ENCODE measurements around the gene ABCC9.

Gene ABCC9

DNA sequence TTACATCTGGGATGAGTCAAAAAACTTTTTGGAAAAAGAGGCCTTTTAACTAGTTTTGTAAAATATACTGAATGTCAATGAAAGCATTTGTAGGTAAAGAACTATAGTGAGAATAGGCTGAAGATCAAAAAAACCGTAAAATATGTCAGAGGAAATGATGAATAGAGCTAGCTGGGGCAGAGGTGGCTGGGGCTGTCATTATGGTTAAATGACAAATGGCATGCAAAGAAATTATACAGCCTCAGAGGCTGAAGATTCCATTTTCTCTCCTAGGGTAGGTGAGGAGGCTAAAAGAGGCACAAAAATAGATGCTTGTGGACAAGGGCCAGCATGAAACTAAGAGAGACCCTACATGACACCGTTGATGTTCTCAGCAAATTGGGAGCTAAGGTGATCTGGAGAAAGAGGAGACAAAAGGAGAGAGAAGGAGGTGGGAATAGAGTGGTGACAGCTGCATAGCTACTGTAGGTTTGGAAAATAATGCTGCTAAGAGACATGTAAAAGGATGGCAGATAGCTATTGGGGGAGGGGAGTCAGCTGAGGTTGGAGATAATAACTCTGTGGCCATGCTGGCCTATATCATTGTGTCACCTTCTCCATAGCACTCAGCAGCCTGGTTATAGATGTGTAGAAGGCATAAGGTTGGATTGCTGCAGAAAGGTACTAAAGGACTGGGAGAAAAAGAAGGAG lies 63.8 kb downstream of the ABCC9 start:
- Mint-ChIP-seq H3K27ac (no peak overlapping the region), H3K36me3 (ENCODE audit: low read depth) (no peaks in the 10 kb centered on the region), H3K9me3 (peaks cover 6% of the 10 kb centered on the region), H3K4me3 (no peak overlapping the region), H3K27me3 (peaks cover 8% of the 10 kb centered on the region), H3K4me1 (ENCODE audit: low read depth) (no peaks in the 10 kb centered on the region)

DNA sequence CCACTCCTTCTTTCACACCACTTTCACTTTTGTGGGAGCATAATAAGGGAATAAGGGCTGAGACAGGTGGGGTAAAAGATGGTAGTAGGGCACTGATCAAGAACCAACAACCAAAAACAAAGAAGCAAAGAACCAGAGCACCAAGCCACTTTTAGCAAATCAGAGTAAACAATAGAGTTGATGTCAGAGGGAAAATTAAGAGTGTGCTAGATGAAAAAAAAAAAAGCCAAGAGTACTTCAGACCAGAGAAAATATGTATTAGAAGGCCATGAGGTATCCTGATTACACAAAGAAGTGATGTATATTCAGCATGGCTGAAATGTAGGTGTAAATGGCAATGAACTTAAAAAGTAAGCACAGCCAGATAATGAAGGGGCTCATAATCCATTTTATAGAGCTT lies 75.4 kb downstream of the ABCC9 start:
- Mint-ChIP-seq H3K9me3 (no peaks in the 10 kb centered on the region), H3K4me3 (no peak overlapping the region), H3K27ac (no peak overlapping the region), H3K27me3 (no peaks in the 10 kb centered on the region), H3K4me1 (ENCODE audit: low read depth) (no peaks in the 10 kb centered on the region), H3K36me3 (ENCODE audit: low read depth) (no peaks in the 10 kb centered on the region)

DNA sequence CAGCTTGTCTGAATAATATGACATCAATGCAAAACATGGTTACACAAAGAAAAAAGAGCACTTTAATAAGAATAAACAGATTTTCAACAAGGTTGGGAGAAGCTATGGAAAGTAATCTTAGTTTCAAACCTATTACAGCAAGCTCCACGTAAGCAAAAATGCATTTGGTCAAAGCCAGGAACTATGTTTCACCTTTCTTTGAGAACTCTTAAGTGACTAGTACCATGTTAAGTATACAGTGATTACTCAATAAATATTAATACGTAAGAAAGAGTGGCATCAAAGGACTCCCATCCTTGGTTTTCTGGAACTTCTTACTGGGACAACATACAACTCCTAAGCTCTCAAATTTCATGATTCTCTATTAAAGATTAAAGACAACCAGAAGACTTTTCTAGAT lies 80.7 kb downstream of the ABCC9 start:
- H3K9me3 Mint-ChIP-seq: no peaks in the 10 kb centered on the region

DNA sequence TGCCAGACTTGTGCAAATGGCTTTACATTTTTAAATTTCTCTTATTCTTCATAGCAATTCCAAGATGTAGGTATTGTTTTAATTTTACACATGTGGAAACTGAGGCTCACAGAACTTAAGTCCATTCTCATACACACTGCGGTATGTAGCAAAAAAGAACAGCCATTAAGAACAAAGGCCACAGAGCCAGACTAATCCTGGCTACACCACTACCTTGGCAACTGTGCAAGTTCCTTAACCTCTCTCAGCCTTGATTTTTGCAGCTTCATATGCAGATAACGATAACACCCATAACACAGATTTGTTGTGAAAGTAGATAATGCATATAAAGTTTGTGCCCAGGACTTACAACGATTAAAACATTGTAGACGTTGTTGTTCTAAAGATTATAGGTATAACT lies 81.1 kb downstream of the ABCC9 start:
- no peaks in the 10 kb centered on the region for H3K9me3 Mint-ChIP-seq
- H3K27me3 Mint-ChIP-seq: no peaks in the 10 kb centered on the region
- no peak overlapping the region for H3K27ac Mint-ChIP-seq
- no peaks in the 10 kb centered on the region for H3K36me3 Mint-ChIP-seq (ENCODE audit: low read depth)
- no peaks in the 10 kb centered on the region for H3K4me1 Mint-ChIP-seq (ENCODE audit: low read depth)
- H3K4me3 Mint-ChIP-seq: no peak overlapping the region

More for the DNA sequence above, 80.7 kb downstream of the ABCC9 start:
- H3K4me1 Mint-ChIP-seq (ENCODE audit: low read depth): no peaks in the 10 kb centered on the region
- no peak overlapping the region for H3K4me3 Mint-ChIP-seq
- H3K27ac Mint-ChIP-seq: no peak overlapping the region
- no peaks in the 10 kb centered on the region for H3K27me3 Mint-ChIP-seq
- no peaks in the 10 kb centered on the region for H3K36me3 Mint-ChIP-seq (ENCODE audit: low read depth)

DNA sequence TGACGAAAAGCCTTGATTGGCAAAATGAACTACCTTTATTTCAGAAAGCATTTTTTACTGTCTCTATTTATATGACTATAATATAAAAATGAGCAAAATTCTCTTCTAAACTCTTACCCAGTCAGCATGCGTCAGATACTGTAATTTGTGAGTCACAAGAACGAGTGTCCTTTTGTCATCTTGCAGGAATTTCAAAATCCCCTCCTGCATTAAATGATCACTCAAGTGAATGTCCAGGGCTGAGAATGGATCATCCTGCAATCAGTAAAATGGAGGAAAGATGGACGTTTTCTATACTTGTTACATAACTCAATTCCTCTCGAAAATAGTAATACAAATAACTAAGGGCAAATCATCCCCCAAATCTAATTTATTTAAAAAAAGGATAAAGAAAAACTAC lies 89.0 kb downstream of the ABCC9 start:
- Mint-ChIP-seq H3K36me3 (ENCODE audit: low read depth) (no peaks in the 10 kb centered on the region), H3K27me3 (peaks cover 11% of the 10 kb centered on the region), H3K4me3 (no peak overlapping the region), H3K9me3 (no peaks in the 10 kb centered on the region), H3K27ac (no peak overlapping the region), H3K4me1 (ENCODE audit: low read depth) (no peaks in the 10 kb centered on the region)

DNA sequence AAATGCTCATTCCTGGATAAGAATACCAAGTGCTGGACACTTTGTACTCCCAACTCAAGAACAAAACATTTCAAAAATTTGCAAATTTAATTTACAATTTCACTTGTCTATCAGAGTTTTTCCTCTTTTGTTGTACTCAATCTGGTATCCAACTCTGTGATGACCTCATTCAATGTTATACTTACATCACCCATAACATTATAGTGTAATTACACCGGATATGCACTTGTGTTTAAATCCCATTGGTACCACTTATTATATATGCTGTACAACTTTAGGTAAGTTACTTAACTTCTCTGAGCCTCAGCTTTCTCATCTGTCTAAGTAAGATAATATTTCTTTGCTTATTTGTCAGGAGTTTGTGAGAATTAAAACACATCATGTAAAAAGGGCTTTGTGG lies 90.1 kb downstream of the ABCC9 start:
- no peaks in the 10 kb centered on the region for H3K4me1 Mint-ChIP-seq (ENCODE audit: low read depth)
- no peaks in the 10 kb centered on the region for H3K36me3 Mint-ChIP-seq (ENCODE audit: low read depth)
- H3K9me3 Mint-ChIP-seq: no peaks in the 10 kb centered on the region
- no peak overlapping the region for H3K4me3 Mint-ChIP-seq
- no peak overlapping the region for H3K27ac Mint-ChIP-seq
- peaks cover 11% of the 10 kb centered on the region for H3K27me3 Mint-ChIP-seq

DNA sequence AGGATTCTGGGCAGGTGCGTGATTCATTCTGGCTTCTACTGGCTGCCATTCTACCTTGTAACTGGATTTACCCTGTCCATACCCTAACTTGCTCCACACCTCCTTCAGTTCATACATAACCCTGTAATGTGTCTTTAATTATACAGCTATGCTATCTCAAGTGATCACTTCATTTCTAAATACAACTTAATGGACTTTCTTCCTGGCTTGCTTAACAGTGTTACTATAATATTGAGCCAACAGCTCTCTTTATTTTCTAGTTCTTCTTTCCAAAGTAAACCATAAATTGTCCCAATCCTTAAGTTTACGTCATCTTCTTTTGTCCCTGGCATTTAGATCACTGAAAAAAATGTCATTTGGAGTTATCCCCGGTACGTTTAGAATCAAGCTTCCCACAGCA lies 90.8 kb downstream of the ABCC9 start:
- Mint-ChIP-seq H3K4me1 (ENCODE audit: low read depth) (no peaks in the 10 kb centered on the region), H3K27me3 (peaks cover 11% of the 10 kb centered on the region), H3K9me3 (no peaks in the 10 kb centered on the region), H3K4me3 (no peak overlapping the region), H3K27ac (no peak overlapping the region), H3K36me3 (ENCODE audit: low read depth) (no peaks in the 10 kb centered on the region)

DNA sequence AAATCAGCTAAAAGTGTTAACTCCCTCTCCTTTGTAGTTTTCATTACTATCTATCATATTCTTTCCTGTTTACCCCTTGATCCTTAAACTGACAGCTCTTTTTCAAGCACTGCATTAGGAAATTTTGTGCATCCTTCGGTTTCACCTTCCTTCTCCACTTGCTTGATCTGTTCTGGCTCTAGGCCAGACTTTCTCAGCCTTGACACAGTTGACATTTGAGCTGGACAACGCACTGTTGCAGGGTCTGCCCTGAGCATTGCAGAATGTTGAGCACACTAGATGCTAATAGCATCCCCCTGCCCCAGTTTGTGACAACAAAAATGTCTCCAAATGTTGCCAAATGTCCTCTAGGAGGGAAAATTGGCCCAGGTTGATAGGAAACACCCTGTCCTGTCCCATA lies 91.3 kb downstream of the ABCC9 start:
- Mint-ChIP-seq H3K4me1 (ENCODE audit: low read depth) (no peaks in the 10 kb centered on the region), H3K36me3 (ENCODE audit: low read depth) (no peaks in the 10 kb centered on the region), H3K9me3 (no peaks in the 10 kb centered on the region), H3K27ac (no peak overlapping the region), H3K27me3 (peaks cover 11% of the 10 kb centered on the region), H3K4me3 (no peak overlapping the region)

DNA sequence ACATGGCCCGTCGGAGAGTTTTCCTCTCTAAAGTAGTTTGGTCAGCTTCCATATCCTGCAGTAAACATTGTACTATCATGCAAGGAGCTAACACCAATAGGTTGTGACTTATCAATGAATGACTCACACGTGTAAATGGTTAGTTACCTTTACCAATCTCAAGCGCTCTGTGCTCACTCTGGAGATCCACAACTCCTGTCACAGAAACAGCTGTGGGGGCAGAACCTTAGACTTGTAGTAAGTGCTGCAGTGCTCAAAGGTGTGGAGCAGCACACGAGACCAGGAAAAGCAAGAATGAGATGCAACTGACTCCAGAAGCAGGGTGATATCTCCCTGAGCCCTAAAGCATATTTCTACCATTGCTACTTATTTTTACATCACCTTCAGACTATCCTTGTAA lies 93.0 kb downstream of the ABCC9 start:
- H3K27ac Mint-ChIP-seq: no peak overlapping the region
- no peaks in the 10 kb centered on the region for H3K4me1 Mint-ChIP-seq (ENCODE audit: low read depth)
- H3K9me3 Mint-ChIP-seq: no peaks in the 10 kb centered on the region
- H3K4me3 Mint-ChIP-seq: no peak overlapping the region
- H3K27me3 Mint-ChIP-seq: peaks cover 11% of the 10 kb centered on the region
- no peaks in the 10 kb centered on the region for H3K36me3 Mint-ChIP-seq (ENCODE audit: low read depth)

DNA sequence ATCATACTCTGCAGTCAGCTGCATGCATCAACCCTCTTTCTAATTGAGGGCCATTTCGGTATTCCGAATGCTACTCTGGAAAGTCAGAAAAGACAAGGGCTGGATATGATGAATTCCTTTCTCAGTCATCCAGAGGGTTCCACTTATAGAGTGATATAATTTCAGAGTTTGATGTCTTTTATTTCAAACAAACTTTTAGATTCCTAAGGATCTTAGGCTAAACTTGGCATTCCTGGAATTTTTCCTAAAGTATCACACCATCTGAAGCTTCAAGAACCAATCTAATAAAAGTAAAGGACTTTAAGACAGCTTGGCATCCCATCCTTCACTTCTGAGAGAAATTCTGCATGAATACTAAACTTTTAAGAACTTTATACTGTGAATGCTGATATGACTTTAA lies 97.4 kb downstream of the ABCC9 start:
- Mint-ChIP-seq H3K27ac (no peak overlapping the region), H3K4me1 (ENCODE audit: low read depth) (no peaks in the 10 kb centered on the region), H3K4me3 (no peak overlapping the region), H3K27me3 (peaks cover 10% of the 10 kb centered on the region), H3K36me3 (ENCODE audit: low read depth) (no peaks in the 10 kb centered on the region), H3K9me3 (no peaks in the 10 kb centered on the region)

DNA sequence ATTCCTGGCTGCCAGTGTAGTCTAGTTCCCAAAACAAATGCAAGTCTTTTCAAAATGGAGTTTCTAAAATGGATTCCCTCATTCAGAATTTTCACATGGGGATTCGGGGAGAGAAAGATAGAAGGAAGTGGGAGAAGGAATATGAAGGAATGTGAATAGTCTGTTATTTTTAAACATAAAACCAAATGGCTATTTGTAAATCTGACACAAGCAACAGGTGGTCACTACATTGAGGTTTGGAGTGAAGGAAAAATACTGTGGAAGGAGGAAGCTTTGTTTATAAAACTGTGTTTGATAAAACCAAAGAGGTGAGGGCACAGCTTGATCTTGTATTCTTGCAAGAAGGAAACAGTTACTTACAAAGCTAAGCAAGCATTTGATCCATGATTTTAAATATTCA lies 101.5 kb downstream of the ABCC9 start:
- no peak overlapping the region for H3K4me3 Mint-ChIP-seq
- H3K27ac Mint-ChIP-seq: no peak overlapping the region
- peaks cover 5% of the 10 kb centered on the region for H3K27me3 Mint-ChIP-seq
- H3K36me3 Mint-ChIP-seq (ENCODE audit: low read depth): no peaks in the 10 kb centered on the region
- no peaks in the 10 kb centered on the region for H3K9me3 Mint-ChIP-seq
- no peaks in the 10 kb centered on the region for H3K4me1 Mint-ChIP-seq (ENCODE audit: low read depth)

DNA sequence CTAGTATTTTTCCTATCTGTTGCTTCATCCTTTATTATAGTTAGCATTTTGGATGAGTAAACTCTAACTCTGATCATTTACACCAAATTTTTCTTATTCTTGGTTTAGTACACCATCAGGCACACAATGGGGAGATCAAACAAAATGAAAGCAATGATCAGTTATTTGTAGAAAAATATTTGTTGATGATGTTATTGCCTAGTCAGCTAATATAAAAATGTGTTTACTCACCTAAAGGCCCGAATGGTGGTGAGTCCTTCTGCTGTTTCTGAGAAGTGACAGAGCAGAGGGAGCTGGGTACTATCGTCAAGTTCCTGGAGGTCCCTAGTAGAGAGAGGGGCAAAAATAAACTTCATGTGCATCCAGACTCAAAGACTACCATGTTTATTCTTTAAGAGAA lies 103.4 kb downstream of the ABCC9 start:
- no peak overlapping the region for H3K4me3 Mint-ChIP-seq
- no peaks in the 10 kb centered on the region for H3K4me1 Mint-ChIP-seq (ENCODE audit: low read depth)
- H3K27ac Mint-ChIP-seq: no peak overlapping the region
- peaks cover 6% of the 10 kb centered on the region for H3K27me3 Mint-ChIP-seq
- no peaks in the 10 kb centered on the region for H3K9me3 Mint-ChIP-seq
- no peaks in the 10 kb centered on the region for H3K36me3 Mint-ChIP-seq (ENCODE audit: low read depth)

DNA sequence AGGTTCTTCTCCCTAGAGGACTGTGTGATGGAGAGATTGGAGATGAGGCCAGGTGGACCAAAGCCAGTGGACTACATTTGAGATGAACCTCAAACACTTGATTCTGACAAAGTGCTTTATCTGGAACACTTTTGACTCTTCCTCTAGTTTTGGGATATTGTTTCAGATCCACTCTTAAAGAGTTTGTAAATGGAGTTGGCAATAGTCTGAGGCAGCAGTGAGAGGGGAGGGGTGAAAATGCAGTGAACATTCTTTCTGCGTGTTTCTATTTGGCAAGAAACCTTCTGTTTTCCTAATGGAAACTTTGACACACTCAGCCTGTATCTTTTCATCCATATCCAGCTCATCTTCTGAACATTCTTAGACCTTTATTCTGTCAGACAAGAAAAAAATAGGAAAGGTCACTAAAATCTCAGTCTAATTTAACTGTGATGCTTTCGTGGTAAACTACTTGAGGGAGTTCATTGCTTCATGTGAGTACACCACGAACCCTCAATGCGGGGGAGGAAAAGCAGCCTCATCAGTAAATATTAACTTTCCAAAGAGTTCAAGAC lies 109.4 kb downstream of the ABCC9 start:
- Mint-ChIP-seq H3K4me1 (ENCODE audit: low read depth) (no peaks in the 10 kb centered on the region), H3K27me3 (peaks cover 11% of the 10 kb centered on the region), H3K36me3 (ENCODE audit: low read depth) (no peaks in the 10 kb centered on the region)

DNA sequence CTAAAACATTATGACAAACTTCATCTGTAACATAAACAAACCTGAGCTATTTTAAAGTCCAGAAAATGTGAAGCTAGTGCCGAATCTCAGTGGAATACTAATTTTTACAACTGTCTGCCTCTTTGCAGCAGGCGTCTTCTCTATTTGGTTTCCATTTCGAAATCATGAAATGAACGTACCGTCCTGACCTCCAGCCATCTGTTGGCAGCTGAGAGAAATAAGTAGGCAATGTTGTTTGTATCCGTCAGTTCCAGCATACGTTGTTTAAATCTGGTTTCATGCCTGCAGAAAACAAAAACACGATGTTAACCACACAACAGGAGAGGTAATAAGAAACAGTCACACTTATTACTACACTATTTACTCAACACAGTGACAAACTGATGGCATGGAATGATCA lies 112.4 kb downstream of the ABCC9 start:
- peaks cover 4% of the 10 kb centered on the region for H3K9me3 Mint-ChIP-seq
- peaks cover 5% of the 10 kb centered on the region for H3K27me3 Mint-ChIP-seq
- H3K4me1 Mint-ChIP-seq (ENCODE audit: low read depth): no peaks in the 10 kb centered on the region
- no peak overlapping the region for H3K27ac Mint-ChIP-seq
- H3K36me3 Mint-ChIP-seq (ENCODE audit: low read depth): no peaks in the 10 kb centered on the region
- H3K4me3 Mint-ChIP-seq: no peak overlapping the region

More for the DNA sequence above, 109.4 kb downstream of the ABCC9 start:
- no peak overlapping the region for H3K4me3 Mint-ChIP-seq
- peaks cover 4% of the 10 kb centered on the region for H3K9me3 Mint-ChIP-seq
- H3K27ac Mint-ChIP-seq: no peak overlapping the region

DNA sequence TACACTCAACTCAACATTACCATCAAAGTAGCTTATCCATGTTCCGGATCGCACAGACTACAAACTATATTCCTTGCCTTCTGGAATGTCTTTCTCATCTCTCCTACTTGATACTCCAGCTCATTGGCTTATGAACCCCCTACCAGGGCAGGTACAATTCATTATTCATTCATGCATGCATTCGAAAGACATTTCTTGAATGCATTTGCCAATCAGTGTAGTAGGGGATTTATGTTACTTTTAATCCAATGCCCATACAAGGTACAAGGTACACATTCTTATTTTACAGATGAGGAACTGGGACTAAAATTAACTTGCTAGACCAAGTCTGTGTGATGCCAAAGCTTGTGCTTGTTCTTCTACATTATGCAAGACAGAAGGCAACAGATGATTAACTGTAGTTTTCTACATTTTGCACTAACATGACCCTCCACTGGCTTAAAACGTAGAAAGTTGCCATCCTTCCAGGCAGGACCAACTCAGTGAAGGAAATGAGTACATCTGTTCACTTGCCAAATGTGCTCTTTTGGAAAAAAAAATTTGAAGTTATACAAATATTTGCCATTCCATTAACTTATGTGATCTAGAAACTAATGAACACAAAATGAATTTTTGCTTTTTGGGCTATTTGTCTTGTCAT lies 113.0 kb downstream of the ABCC9 start:
- peaks cover 4% of the 10 kb centered on the region for H3K9me3 Mint-ChIP-seq
- peaks cover 5% of the 10 kb centered on the region for H3K27me3 Mint-ChIP-seq
- no peak overlapping the region for H3K27ac Mint-ChIP-seq
- no peaks in the 10 kb centered on the region for H3K4me1 Mint-ChIP-seq (ENCODE audit: low read depth)
- no peak overlapping the region for H3K4me3 Mint-ChIP-seq
- no peaks in the 10 kb centered on the region for H3K36me3 Mint-ChIP-seq (ENCODE audit: low read depth)

DNA sequence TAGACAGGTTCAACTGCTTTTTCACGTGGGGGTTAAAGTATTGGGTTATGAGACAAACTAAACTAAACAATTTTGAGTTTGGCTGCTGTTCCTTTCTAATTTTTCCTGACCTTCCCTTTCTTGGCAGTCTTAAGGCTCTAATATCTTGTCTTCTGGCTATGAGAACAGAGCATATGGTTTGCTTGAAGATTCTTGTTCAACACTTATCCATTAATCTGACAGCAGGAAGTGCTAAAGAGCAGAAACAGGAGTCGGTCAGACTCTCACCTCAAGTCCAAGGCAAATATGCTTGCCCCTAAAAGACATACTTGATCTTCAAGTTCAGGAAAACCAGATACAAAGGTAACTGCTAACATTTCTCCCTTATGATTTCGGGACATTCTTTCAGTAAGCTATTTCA lies 114.1 kb downstream of the ABCC9 start:
- no peaks in the 10 kb centered on the region for H3K4me1 Mint-ChIP-seq (ENCODE audit: low read depth)
- peaks cover 4% of the 10 kb centered on the region for H3K9me3 Mint-ChIP-seq
- H3K27me3 Mint-ChIP-seq: peaks cover 5% of the 10 kb centered on the region
- H3K4me3 Mint-ChIP-seq: no peak overlapping the region
- no peak overlapping the region for H3K27ac Mint-ChIP-seq
- H3K36me3 Mint-ChIP-seq (ENCODE audit: low read depth): no peaks in the 10 kb centered on the region

Data from stimulated activated naive CD8-positive, alpha-beta T cell treated with anti-CD3 and anti-CD28 coated beads, Interleukin-15, Interleukin-2, amounts not matched to agents 100 ng/mL and 50 ng/mL, for 24 hours (primary cell).